ENCODE results near the gene PCNA.
"Not testable (repeated sequence)": the region's sequence is repeated elsewhere in the genome, so short reads cannot be mapped to it uniquely, and the experiment has no call there.

The PCNA gene

DNA sequence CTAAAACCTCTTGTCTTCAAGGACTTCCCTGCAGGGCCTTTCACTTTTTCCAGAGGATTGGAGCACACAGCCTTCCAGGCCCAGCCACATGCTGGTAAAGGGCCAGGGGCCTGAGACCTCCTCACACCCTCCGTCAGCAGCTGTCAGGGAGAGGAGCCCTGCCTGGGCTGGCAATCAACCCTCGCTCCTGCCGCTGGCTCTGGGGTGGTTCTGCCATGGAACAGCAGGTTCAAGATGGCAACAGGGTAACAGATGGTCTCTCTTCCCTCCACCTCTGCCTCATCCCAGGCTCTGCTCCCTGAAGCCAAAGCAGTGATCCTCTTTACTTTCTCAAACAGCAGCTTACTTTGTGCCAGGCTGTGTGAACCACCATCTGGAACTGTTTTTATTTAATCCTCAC lies 23.8 kb downstream of the PCNA start:
- no peak for DNase-seq

GRCh38 chr20:5095454-5095853 lies 24.3 kb downstream of the PCNA start:
- DNase-seq = no peak

- no peak for DNase-seq
These were observed 26.9 kb downstream of the PCNA start for GRCh38 chr20:5092765-5093339.

DNA sequence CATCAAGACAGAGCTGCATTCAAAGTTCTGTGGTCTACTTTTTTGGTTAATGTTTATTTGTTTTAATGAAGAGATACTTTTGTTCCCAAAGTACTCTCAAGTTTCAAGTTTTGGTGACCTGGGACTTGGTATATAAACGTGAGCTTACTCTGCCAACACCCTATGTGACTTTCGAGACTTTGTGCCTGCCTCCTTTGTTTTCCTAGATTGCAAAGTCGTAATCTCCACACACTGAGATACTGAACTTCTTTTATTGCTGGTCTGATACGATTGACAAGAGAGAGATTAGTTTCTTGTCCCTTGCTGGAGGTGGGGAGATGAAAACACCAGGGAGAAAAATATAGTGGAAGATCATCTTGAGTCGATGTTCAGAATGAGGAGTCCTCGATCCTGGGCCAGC lies 27.9 kb downstream of the PCNA start:
- DNase-seq = no peak

- DNase-seq = no peak
These were observed 29.6 kb downstream of the PCNA start for GRCh38 chr20:5090191-5090590.

DNA sequence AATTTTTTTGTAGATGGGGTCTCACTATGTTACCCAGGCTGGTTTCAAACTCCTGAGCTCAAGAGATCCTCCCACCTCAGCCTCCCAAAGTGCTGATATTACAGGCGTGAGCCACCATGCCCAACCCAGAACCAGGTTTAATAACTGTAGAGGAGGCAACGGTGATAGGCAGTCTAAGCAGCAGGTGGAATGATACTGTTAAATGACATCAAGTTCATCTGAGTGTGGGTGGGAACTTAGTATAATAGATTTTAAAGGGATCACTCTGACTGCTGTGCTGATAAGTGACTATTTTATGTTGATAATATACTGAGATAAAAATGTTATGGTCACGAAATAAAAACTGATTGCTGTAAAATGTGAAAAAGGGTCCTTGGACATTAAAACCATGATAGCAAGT lies 31.1 kb downstream of the PCNA start:
- DNase-seq = no peak

DNA sequence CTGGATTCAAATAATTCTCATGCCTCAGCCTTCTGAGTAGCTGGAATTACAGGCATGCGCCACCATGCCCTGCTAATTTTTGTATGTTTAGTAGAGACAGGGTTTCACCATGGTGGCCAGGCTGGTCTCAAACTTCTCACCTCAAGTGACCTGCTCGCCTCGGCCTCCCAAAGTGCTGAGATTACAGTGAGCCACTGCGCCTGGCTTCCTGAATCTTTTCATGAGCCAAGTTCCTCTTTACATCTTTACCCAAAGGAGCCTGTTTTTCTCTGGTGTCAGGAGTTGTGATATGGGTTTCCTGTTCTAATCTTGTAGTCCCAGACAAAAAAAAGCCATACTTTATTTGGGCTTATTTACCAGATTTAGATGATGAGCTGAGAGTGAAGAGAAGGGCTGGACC lies 34.4 kb downstream of the PCNA start:
- DNase-seq = no peak

- DNase-seq = no peak
These were observed 39.3 kb downstream of the PCNA start for GRCh38 chr20:5080384-5080877.

- no peak for DNase-seq
These were observed 41.3 kb downstream of the PCNA start for GRCh38 chr20:5078399-5078958.

GRCh38 chr20:5077761-5078387 lies 41.9 kb downstream of the PCNA start:
- DNase-seq = no peak

DNA sequence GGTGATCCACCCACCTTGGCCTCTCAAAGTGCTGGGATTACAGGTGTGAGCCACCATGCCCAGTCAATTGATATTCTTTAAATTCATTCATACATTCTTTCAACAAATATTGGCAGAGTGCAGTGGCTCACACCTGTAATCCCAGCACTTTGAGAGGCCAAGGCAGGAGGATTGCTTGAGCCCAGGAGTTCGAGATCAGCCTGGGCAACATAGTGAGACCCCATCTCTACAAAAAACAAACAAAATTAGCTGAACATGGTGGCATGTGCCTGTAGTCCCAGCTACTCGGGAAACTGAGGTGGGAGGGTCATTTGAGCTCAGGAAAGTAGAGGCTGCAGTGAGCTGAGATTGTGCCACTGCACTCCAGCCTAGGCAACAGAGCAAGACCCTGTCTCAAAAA lies 42.8 kb downstream of the PCNA start:
- not testable (repeated sequence) for DNase-seq

- DNase-seq = no peak
These were observed 45.5 kb downstream of the PCNA start for GRCh38 chr20:5074232-5074674.

GRCh38 chr20:5073660-5074231 lies 46.0 kb downstream of the PCNA start:
- no peak for DNase-seq

DNA sequence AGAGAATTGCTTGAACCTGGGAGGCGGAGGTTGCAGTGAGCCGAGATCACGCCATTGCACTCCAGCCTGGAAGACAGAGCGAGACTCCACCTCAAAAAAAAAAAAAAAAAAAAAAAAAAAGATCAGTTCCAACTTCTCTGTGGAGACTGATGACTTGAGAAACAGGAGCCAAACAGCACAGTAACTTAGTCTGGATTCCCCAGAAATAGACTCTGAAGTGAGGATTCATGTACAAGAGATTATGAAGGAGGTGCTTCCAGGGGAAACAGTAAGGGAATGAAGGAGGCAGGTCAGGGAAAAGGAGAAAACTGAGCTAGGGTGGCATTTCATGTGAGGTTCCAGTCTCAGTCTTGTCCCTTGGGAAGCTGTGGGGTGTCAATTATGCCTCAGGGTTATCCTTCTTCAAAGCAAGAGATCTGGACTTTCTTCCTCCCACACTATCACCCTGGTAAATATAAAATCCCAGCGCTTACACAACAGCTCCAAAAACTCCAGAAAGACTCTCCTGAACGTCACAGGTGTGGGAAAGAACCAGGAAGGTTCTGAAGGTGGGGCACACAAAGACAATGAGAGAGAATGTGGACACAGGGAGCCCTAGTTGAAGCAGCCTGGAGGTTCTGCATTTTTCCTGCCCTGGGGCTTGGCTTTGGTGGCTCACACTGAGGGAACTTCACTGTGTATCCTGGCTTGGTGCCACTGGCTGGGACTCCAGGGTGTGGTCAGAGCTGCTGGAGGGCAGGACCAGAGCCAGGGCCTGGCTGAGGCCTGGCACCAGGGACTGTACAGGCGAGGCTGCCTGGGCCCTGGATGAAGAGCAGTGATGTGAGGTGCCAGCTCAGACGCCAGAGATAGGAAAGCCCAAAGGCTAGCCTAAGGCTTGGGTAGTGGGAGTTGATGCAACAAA lies 46.8 kb downstream of the PCNA start:
- no peak for DNase-seq

- DNase-seq = not testable (repeated sequence)
These were observed 47.8 kb downstream of the PCNA start for GRCh38 chr20:5071942-5072341.

- DNase-seq = no peak
These were observed 49.2 kb downstream of the PCNA start for GRCh38 chr20:5070570-5070969.

- DNase-seq = no peak
These were observed 49.7 kb downstream of the PCNA start for GRCh38 chr20:5070081-5070480.

GRCh38 chr20:5069141-5069806 lies 50.5 kb downstream of the PCNA start:
- DNase-seq = no peak

GRCh38 chr20:5067877-5068645 lies 51.7 kb downstream of the PCNA start:
- DNase-seq = no peak

DNA sequence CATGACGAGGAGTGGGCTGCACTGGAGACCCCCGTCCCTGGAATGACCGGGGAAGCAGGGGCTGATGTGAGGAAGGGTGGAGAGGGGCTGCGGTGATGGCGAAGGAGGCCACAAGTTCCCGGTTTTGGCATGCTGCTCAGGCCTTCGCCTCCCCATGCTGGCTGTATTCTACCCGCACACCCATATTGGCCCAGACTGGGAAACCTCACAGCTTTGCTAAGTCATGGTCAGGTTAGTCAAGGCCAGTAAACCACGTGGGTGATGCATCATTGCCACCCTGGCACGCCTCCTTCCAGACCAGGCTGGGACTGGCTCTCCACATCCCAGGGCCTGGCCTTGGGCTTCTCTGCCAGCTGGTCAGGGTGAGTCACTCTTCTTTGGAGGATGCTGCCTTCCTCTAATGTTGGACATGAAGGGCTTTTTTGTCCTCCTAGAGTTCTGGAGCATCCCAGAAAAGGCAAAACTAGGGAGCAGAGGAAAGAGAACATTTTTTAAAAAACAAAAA lies 53.8 kb downstream of the PCNA start:
- DNase-seq = no peak

GRCh38 chr20:5065166-5065878 lies 54.4 kb downstream of the PCNA start:
- DNase-seq = no peak

Measured in retina (tissue), 1 donor.